ENCODE measurements around the gene CIAO1. TPM values are rescaled to one million over a fixed set of nuclear protein-coding genes. Genes with fewer than 3 reads are reported as not detected.

Gene CIAO1
- total and polyA plus RNA-seq, 2 of the 8 experiments (the other 6 are each of a cell fraction or from before 2014, with no cell fraction given): 63.7 to 99.2 TPM

GRCh38 chr2:96247896-96248295 lies 18.1 kb upstream of the CIAO1 start:
- Histone ChIP-seq H2BK5ac (ENCODE audit: low read depth, low read length) (no peak overlapping the region), H2BK12ac (ENCODE audit: low read depth, low read length) (no peak overlapping the region), H3K27me3 (replicated peaks in 1 of 4; ENCODE audit: control insufficient read depth in 3 of 4, extremely low read depth in 1 of 4, insufficient read depth in 3 of 4, low read length in 3 of 4) (no peaks in the 10 kb centered on the region)

More at GRCh38 chr2:96247896-96248295, 18.1 kb upstream of the CIAO1 start:
- Histone ChIP-seq H3K14ac (ENCODE audit: insufficient read length) (no peak overlapping the region), H3K4ac (replicated peaks; ENCODE audit: insufficient read length, low read depth, low read length) (no peak overlapping the region), H3K79me2 (ENCODE audit: control insufficient read depth in 1 of 2, insufficient read depth in 2 of 2, low read length in 2 of 2) (no peaks in the 10 kb centered on the region), H3K23me2 (ENCODE audit: low read depth, low read length) (no peaks in the 10 kb centered on the region), H2AFZ (ENCODE audit: low read length) (no peak overlapping the region), H4K8ac (ENCODE audit: extremely low read depth, insufficient read depth, low read length) (no peak overlapping the region), H3K23ac (ENCODE audit: insufficient read length) (no peak overlapping the region), H3K4me1 (replicated peaks in 1 of 4; ENCODE audit: control insufficient read depth in 3 of 4, insufficient read depth in 4 of 4, low read length in 3 of 4) (no peaks in the 10 kb centered on the region), H4K5ac (ENCODE audit: insufficient read length, low read depth, low read length) (no peak overlapping the region), H3K18ac (ENCODE audit: extremely low read depth, low read length) (no peak overlapping the region), H3K27ac (ENCODE audit: low read depth, low read length) (no peak overlapping the region), H4K91ac (replicated peaks; ENCODE audit: insufficient read length, low read length) (no peak overlapping the region), H3K36me3 (ENCODE audit: control insufficient read depth in 2 of 4, insufficient read depth in 4 of 4, low read length in 3 of 4) (peaks cover 0 to under 1% (median 0%) of the 10 kb centered on the region in 4 experiments; a peak in 2 of 8 replicates), H4K20me1 (replicated peaks in 1 of 2; ENCODE audit: control insufficient read depth in 1 of 2, insufficient read depth in 2 of 2, low read length in 2 of 2) (peaks cover 0 to 3% of the 10 kb centered on the region in 2 experiments), H2BK20ac (ENCODE audit: low read length) (no peak overlapping the region), H2BK120ac (replicated peaks; ENCODE audit: low read depth, low read length) (no peak overlapping the region), H3K9me3 (ENCODE audit: insufficient read depth in 2 of 2, low read depth in 1 of 2, low read length in 1 of 2) (no peaks in the 10 kb centered on the region), H3K56ac (replicated peaks; ENCODE audit: insufficient read length, low read depth, low read length) (no peak overlapping the region), H3K4me2 (ENCODE audit: insufficient read depth in 1 of 2, low read depth in 2 of 2, low read length in 2 of 2) (no peak overlapping the region), H2AK5ac (ENCODE audit: low read depth, low read length) (no peak overlapping the region), H3K79me1 (ENCODE audit: low read depth, low read length) (peaks cover 2% of the 10 kb centered on the region; the same call in 1 of the 2 replicates), H3K9ac (replicated peaks in 1 of 4; ENCODE audit: extremely low read depth in 1 of 4, low read depth in 3 of 4, low read length in 3 of 4) (no peak overlapping the region), H2BK15ac (ENCODE audit: low read length) (no peak overlapping the region), H3K4me3 (ENCODE audit: extremely low read depth in 1 of 4, insufficient read depth in 2 of 4, low read depth in 3 of 4, low read length in 4 of 4) (no peak overlapping the region)
- TF ChIP-seq CHD2 (IDR thresholded peaks at IDR 0.05; ENCODE audit: low read length) (no peak), SP2 (IDR thresholded peaks at IDR 0.05; ENCODE audit: low read length) (no peak), CTBP2 (IDR thresholded peaks at IDR 0.05; ENCODE audit: borderline replicate concordance, insufficient read depth, insufficient read length, low read length) (no peak), POLR2A (IDR thresholded peaks at IDR 0.05; ENCODE audit: control extremely low read depth in 1 of 2, low read depth in 2 of 2, low read length in 2 of 2) (no peak), GABPA (IDR thresholded peaks at IDR 0.05; ENCODE audit: borderline replicate concordance, insufficient read depth, low read length) (no peak), YY1 (IDR thresholded peaks at IDR 0.05; ENCODE audit: low read depth, low read length) (no peak), BCL11A (IDR thresholded peaks at IDR 0.05; ENCODE audit: low read depth in 2 of 2, low read length in 2 of 2) (no peak)
- no peak for DNase-seq (ENCODE audit: low read depth in 1 of 2, low spot score in 2 of 2)
- CTCF ChIA-PET (ENCODE audit: partially characterized antibody): interaction anchor here (1.5 kb wide), 1 partner anchor 13 kb away, joined by 5 read pairs; no protein-coding TSS in a partner anchor
- no peak for FAIRE-seq
- 90% methylated on average over 5 of the region's 5 CpGs; no CpG with 5 or more reads in 1 of the 2 experiments for WGBS, 2 experiments (ENCODE audit: extremely low coverage in 1 of 2, insufficient coverage in 1 of 2, insufficient read length in 1 of 2, insufficient replicate concordance in 2 of 2, low coverage in 1 of 2, low lambda C conversion rate in 2 of 2, missing lambda C conversion rate in 1 of 2)
- POLR2A ChIA-PET (ENCODE audit: partially characterized antibody): interaction anchor here (1.2 to 1.6 kb wide), 2 partner anchors 8 to 44 kb away, joined by 3 read pairs; no protein-coding TSS in a partner anchor

All from H1 (cell line).